IMR-90 (cell line): ENCODE results near the gene SPPL3.
"Not testable (repeated sequence)": the region's sequence is repeated elsewhere in the genome, so short reads cannot be mapped to it uniquely, and the experiment has no call there.

Experiments used
- BHLHE40 ChIP-seq: fragments of 150-350 bp; IDR thresholded peaks from 2 replicates; pipeline ENCODE4 v1.6.1; 2016; ENCODE audit warnings: mild to moderate bottlenecking, low read depth, low read length
- CEBPB ChIP-seq: IDR thresholded peaks from 2 replicates; pipeline ENCODE4 v1.6.1; 2012; ENCODE audit warnings: low read depth, low read length, improper control_type of control experiment
- FOS ChIP-seq: fragments of 150-350 bp; IDR thresholded peaks from 2 replicates; pipeline ENCODE4 v1.6.1; 2016; ENCODE audit warnings: low read depth, low read length
- MAFK ChIP-seq: IDR thresholded peaks from 2 replicates; pipeline ENCODE4 v1.6.1; 2012; ENCODE audit warnings: low read depth, low read length, improper control_type of control experiment
- POLR2A ChIP-seq: IDR thresholded peaks from 2 replicates; pipeline ENCODE4 v1.6.1; 2012; ENCODE audit warnings: mild to moderate bottlenecking, low read depth, low read length
- RCOR1 ChIP-seq: IDR thresholded peaks from 2 replicates; pipeline ENCODE4 v1.6.1; 2012; ENCODE audit warnings: mild to moderate bottlenecking, low read length, improper control_type of control experiment; ENCODE audit not compliant: insufficient replicate concordance
- TF ChIP-seq, protein P1 (sequence below): conservative IDR thresholded peaks from 2 replicates; pipeline ENCODE4 v1.5.1; 2012; ENCODE audit warnings: mild to moderate bottlenecking, low read depth, low read length, improper control_type of control experiment

DNA sequence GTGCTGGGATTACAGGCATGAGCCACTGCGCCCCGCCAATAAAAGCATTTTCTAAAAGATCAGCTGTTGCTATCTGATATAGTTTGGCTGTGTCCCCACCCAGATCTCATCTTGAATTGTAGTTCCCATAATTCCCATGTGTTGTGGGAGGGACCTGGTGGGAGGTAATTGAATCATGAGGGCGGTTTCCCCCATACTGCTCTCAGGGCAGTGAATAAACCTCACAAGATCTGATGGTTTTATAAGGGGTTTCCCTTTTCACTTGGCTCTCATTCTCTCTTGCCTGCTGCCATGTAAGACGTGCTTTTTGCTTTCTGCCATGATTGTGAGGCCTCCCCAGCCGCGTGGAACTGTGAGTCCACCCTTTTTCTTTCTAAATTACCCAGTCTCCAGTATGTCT lies 41.4 kb upstream of the SPPL3 start:
- TF ChIP-seq, protein P1, sequence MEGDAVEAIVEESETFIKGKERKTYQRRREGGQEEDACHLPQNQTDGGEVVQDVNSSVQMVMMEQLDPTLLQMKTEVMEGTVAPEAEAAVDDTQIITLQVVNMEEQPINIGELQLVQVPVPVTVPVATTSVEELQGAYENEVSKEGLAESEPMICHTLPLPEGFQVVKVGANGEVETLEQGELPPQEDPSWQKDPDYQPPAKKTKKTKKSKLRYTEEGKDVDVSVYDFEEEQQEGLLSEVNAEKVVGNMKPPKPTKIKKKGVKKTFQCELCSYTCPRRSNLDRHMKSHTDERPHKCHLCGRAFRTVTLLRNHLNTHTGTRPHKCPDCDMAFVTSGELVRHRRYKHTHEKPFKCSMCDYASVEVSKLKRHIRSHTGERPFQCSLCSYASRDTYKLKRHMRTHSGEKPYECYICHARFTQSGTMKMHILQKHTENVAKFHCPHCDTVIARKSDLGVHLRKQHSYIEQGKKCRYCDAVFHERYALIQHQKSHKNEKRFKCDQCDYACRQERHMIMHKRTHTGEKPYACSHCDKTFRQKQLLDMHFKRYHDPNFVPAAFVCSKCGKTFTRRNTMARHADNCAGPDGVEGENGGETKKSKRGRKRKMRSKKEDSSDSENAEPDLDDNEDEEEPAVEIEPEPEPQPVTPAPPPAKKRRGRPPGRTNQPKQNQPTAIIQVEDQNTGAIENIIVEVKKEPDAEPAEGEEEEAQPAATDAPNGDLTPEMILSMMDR: not testable (repeated sequence)
- TF ChIP-seq FOS, MAFK, RCOR1, POLR2A, BHLHE40, CEBPB: not testable (repeated sequence)
